ENCODE results near the gene FRMD7. TPM values are rescaled to one million over a fixed set of nuclear protein-coding genes. Genes with fewer than 3 reads are reported as not detected.

The FRMD7 gene
- total RNA-seq, 3 donors from 2014 or later (not counting 1 experiment from before 2014, with no cell fraction given), result not detected

DNA sequence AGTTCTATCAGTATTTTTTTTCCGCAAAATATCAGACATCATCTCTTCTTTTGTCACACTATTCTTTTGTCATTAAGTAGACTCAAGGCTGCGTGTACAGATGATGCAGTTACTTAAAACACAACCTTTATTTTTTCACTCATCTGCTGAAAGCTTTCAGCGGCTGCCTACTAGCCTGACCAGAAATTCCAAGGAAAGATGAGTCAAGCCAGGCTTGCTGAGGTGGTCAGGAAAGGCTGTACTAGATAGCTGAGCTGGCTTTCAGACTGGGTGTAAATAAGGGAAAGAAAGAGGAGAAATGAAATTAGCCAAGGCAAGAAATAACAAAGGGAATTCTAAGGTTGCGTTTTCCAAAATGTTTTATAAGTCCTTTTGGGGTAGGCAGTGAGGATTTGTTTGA, 86.8 kb downstream of the FRMD7 start:
- no peak overlapping the region for H3K4me3 Mint-ChIP-seq
- H3K9me3 Mint-ChIP-seq, result no peaks in the 10 kb centered on the region
- H3K4me3 ChIP-seq (ENCODE audit: low read length), result no peak overlapping the region
- DNase-seq (no peak), ATAC-seq (no peak)
- peaks cover 5% of the 10 kb centered on the region for H3K4me1 ChIP-seq (ENCODE audit: control insufficient read depth, insufficient read depth, low read length)
- intact Hi-C loops (cut with micrococcal nuclease), result no loop called here
- 91% methylated on average over 4 of the region's 4 CpGs for WGBS (ENCODE audit: insufficient coverage)
- TF ChIP-seq, protein P1, sequence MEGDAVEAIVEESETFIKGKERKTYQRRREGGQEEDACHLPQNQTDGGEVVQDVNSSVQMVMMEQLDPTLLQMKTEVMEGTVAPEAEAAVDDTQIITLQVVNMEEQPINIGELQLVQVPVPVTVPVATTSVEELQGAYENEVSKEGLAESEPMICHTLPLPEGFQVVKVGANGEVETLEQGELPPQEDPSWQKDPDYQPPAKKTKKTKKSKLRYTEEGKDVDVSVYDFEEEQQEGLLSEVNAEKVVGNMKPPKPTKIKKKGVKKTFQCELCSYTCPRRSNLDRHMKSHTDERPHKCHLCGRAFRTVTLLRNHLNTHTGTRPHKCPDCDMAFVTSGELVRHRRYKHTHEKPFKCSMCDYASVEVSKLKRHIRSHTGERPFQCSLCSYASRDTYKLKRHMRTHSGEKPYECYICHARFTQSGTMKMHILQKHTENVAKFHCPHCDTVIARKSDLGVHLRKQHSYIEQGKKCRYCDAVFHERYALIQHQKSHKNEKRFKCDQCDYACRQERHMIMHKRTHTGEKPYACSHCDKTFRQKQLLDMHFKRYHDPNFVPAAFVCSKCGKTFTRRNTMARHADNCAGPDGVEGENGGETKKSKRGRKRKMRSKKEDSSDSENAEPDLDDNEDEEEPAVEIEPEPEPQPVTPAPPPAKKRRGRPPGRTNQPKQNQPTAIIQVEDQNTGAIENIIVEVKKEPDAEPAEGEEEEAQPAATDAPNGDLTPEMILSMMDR (IDR thresholded peaks at IDR 0.05), result no peak
- no peak overlapping the region for H3K27ac ChIP-seq (ENCODE audit: low read length)
- no peaks in the 10 kb centered on the region for H3K9me3 ChIP-seq (ENCODE audit: control insufficient read depth, insufficient read depth, low read length)
- no peaks in the 10 kb centered on the region for H3K36me3 ChIP-seq (ENCODE audit: control insufficient read depth, insufficient read depth, low read length)
- H3K27me3 ChIP-seq (ENCODE audit: control insufficient read depth, insufficient read depth, low read length), result no peaks in the 10 kb centered on the region
- peak overlapping the region; percentile 4 to 34 for H3K27ac Mint-ChIP-seq
- peaks cover 0 to 43% of the 10 kb centered on the region in 2 donors for H3K27me3 Mint-ChIP-seq (ENCODE audit: low read depth in 2 of 2)
- H3K4me1 Mint-ChIP-seq, result peaks cover 55 to 58% of the 10 kb centered on the region in 2 donors
- H3K36me3 Mint-ChIP-seq, result no peaks in the 10 kb centered on the region

DNA sequence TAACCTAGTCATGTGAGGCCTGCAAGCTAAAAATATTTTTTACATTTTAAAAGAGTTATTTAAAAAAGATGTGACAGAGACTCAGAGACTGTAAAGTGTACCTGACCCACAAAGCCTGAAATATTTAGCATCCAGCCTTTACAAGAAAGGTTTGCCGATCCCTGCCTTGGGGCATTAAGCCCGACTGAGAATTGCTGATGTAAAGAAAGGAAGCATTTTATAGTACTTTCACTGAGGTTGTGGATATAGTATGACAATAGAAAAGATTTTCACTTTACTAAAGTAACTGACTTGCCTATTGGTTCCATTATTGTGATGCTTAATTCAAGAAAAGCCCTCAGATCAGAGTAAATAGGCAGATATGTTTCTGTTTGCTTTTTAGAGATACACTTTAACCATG, 87.8 kb downstream of the FRMD7 start:
- H3K27me3 Mint-ChIP-seq (ENCODE audit: low read depth in 2 of 2), result peaks cover 0 to 35% of the 10 kb centered on the region in 2 donors
- Histone ChIP-seq H3K27ac (ENCODE audit: low read length) (no peak overlapping the region), H3K27me3 (ENCODE audit: control insufficient read depth, insufficient read depth, low read length) (no peaks in the 10 kb centered on the region), H3K36me3 (ENCODE audit: control insufficient read depth, insufficient read depth, low read length) (no peaks in the 10 kb centered on the region), H3K4me1 (ENCODE audit: control insufficient read depth, insufficient read depth, low read length) (peaks cover 5% of the 10 kb centered on the region), H3K4me3 (ENCODE audit: low read length) (no peak overlapping the region), H3K9me3 (ENCODE audit: control insufficient read depth, insufficient read depth, low read length) (no peaks in the 10 kb centered on the region)
- intact Hi-C loops (cut with micrococcal nuclease), result no loop called here
- no CpG with 5 or more reads among the region's 2 CpGs for WGBS (ENCODE audit: insufficient coverage)
- H3K27ac Mint-ChIP-seq, result peak overlapping the region; percentile 16 to 43
- peaks cover 53 to 54% of the 10 kb centered on the region in 2 donors for H3K4me1 Mint-ChIP-seq
- no peaks in the 10 kb centered on the region for H3K36me3 Mint-ChIP-seq
- DNase-seq (no peak), ATAC-seq (no peak)
- no peak overlapping the region for H3K4me3 Mint-ChIP-seq
- no peaks in the 10 kb centered on the region for H3K9me3 Mint-ChIP-seq
- TF ChIP-seq, protein P1 (IDR thresholded peaks at IDR 0.05), result no peak

DNA sequence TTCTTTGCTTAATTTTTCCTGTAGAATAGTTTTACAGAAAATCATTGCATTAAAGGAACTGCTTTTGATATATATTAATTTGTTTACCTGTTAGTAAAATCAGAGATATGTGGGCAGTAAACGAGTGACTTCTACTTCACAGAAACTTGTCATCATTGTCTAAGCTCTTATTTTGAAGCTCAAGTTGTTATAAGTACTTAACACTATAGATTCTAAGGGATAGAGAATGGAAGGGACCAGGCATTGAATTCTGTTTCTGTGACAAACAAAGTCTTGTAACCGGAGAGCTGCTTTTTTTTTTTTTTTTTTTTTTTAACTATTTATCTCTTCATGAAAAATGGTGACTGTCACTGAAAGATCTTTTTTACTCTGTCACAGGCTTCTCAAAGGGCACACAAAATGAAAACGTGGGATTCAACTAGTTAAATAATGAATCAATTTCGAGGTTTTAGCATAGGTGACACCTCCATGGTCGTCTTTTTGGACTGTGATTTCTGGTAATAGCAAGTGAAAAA, 90.3 kb downstream of the FRMD7 start:
- Mint-ChIP-seq H3K9me3 (no peaks in the 10 kb centered on the region), H3K36me3 (no peaks in the 10 kb centered on the region), H3K4me1 (peaks cover 58 to 66% of the 10 kb centered on the region in 2 donors), H3K27me3 (ENCODE audit: low read depth in 2 of 2) (peaks cover 0 to 32% of the 10 kb centered on the region in 2 donors), H3K4me3 (peak overlapping the region; percentile 58), H3K27ac (peak overlapping the region; percentile 62 to 82)
- Histone ChIP-seq H3K4me1 (ENCODE audit: control insufficient read depth, insufficient read depth, low read length) (peaks cover 10% of the 10 kb centered on the region), H3K27me3 (ENCODE audit: control insufficient read depth, insufficient read depth, low read length) (no peaks in the 10 kb centered on the region), H3K27ac (ENCODE audit: low read length) (no peak overlapping the region), H3K36me3 (ENCODE audit: control insufficient read depth, insufficient read depth, low read length) (no peaks in the 10 kb centered on the region), H3K4me3 (ENCODE audit: low read length) (no peak overlapping the region), H3K9me3 (ENCODE audit: control insufficient read depth, insufficient read depth, low read length) (no peaks in the 10 kb centered on the region)
- ATAC-seq (peak in 1 of 3 donors; percentile 7), DNase-seq (no peak)
- intact Hi-C loops (cut with micrococcal nuclease), result no loop called here
- TF ChIP-seq, protein P1 (IDR thresholded peaks at IDR 0.05), result no peak
- 21% methylated on average over 2 of the region's 5 CpGs for WGBS (ENCODE audit: insufficient coverage)

DNA sequence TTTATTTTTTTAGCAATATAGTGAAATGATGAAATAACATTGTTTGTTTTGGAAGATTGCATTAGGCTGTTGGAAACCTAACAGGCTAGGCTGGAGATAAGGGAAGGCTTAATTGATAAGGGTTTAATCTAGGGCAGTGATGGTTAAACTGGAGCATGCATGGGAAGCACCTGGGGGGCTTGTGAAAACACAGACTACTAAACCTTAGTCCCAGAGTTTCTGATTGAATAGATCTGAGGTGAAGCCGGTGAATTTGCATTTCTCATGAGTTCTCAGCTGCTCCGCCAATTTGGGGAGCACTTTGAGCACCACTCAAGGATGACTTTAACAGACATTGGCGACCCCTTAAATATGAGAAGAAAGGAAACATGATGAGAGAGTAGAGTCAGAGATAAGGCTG, 93.2 kb downstream of the FRMD7 start:
- H3K4me1 ChIP-seq (ENCODE audit: control insufficient read depth, insufficient read depth, low read length), result peaks cover 14% of the 10 kb centered on the region
- Mint-ChIP-seq H3K27me3 (ENCODE audit: low read depth in 2 of 2) (peaks cover 0 to 9% of the 10 kb centered on the region in 2 donors), H3K9me3 (no peaks in the 10 kb centered on the region), H3K4me1 (peaks cover 57 to 59% of the 10 kb centered on the region in 2 donors), H3K4me3 (no peak overlapping the region), H3K27ac (peak overlapping the region in 1 of 2 donors; percentile 56), H3K36me3 (no peaks in the 10 kb centered on the region)
- H3K36me3 ChIP-seq (ENCODE audit: control insufficient read depth, insufficient read depth, low read length), result no peaks in the 10 kb centered on the region
- intact Hi-C loops (cut with micrococcal nuclease), result no loop called here
- no peak overlapping the region for H3K27ac ChIP-seq (ENCODE audit: low read length)
- WGBS (ENCODE audit: insufficient coverage), result 92% methylated on average over 3 of the region's 3 CpGs
- TF ChIP-seq, protein P1 (IDR thresholded peaks at IDR 0.05), result no peak
- ATAC-seq (no peak), DNase-seq (no peak)
- H3K4me3 ChIP-seq (ENCODE audit: low read length), result no peak overlapping the region
- no peaks in the 10 kb centered on the region for H3K27me3 ChIP-seq (ENCODE audit: control insufficient read depth, insufficient read depth, low read length)
- no peaks in the 10 kb centered on the region for H3K9me3 ChIP-seq (ENCODE audit: control insufficient read depth, insufficient read depth, low read length)
